HG03565 (cell line): Measurements from ENCODE around the gene ADAMTSL4.

Experiments
- ATAC-seq: cut with Tn5 transposase; IDR thresholded peaks from one replicate; pipeline ENCODE4 v1.9.1; 2021; ENCODE audit warnings: mild to moderate bottlenecking, moderate library complexity; ENCODE audit not compliant: unreplicated experiment

ADAMTSL4 gene

GRCh38 chr1:150532860-150533259 is 16.3 kb upstream of the ADAMTSL4 start:
- ATAC-seq, result no peak

GRCh38 chr1:150534002-150534401 is 15.2 kb upstream of the ADAMTSL4 start:
- no peak for ATAC-seq

- no peak for ATAC-seq
Observed at GRCh38 chr1:150535511-150536287, 13.5 kb upstream of the ADAMTSL4 start.

GRCh38 chr1:150536836-150537731 is 12.1 kb upstream of the ADAMTSL4 start:
- ATAC-seq, result no peak

- no peak for ATAC-seq
Observed at GRCh38 chr1:150537732-150538684, 11.2 kb upstream of the ADAMTSL4 start.

GRCh38 chr1:150543500-150544143 is 5.6 kb upstream of the ADAMTSL4 start:
- ATAC-seq, result no peak

GRCh38 chr1:150544204-150544603 is 5.0 kb upstream of the ADAMTSL4 start:
- no peak for ATAC-seq

- ATAC-seq, result no peak
Observed at GRCh38 chr1:150545486-150546032, 3.6 kb upstream of the ADAMTSL4 start.

GRCh38 chr1:150546294-150546937 is 2.8 kb upstream of the ADAMTSL4 start:
- ATAC-seq, result no peak

GRCh38 chr1:150548324-150548631 is 930 bp upstream of the ADAMTSL4 start:
- no peak for ATAC-seq

GRCh38 chr1:150549496-150550221 is 451 bp downstream of the ADAMTSL4 start:
- ATAC-seq, result no peak

GRCh38 chr1:150550222-150551050 is 1.2 kb downstream of the ADAMTSL4 start:
- no peak for ATAC-seq

GRCh38 chr1:150551051-150551783 is 2.0 kb downstream of the ADAMTSL4 start:
- no peak for ATAC-seq

- no peak for ATAC-seq
Observed at GRCh38 chr1:150551784-150552127, 2.5 kb downstream of the ADAMTSL4 start.

- no peak for ATAC-seq
Observed at GRCh38 chr1:150552128-150552910, 3.1 kb downstream of the ADAMTSL4 start.

- ATAC-seq, result no peak
Observed at GRCh38 chr1:150552911-150553289, 3.7 kb downstream of the ADAMTSL4 start.
